GM21515 (cell line): ENCODE results near the gene PROM2.

ENCODE experiments used
- ATAC-seq: cut with Tn5 transposase; IDR thresholded peaks from one replicate; pipeline ENCODE4 v1.9.1; 2021; ENCODE audit not compliant: unreplicated experiment

Gene PROM2

DNA sequence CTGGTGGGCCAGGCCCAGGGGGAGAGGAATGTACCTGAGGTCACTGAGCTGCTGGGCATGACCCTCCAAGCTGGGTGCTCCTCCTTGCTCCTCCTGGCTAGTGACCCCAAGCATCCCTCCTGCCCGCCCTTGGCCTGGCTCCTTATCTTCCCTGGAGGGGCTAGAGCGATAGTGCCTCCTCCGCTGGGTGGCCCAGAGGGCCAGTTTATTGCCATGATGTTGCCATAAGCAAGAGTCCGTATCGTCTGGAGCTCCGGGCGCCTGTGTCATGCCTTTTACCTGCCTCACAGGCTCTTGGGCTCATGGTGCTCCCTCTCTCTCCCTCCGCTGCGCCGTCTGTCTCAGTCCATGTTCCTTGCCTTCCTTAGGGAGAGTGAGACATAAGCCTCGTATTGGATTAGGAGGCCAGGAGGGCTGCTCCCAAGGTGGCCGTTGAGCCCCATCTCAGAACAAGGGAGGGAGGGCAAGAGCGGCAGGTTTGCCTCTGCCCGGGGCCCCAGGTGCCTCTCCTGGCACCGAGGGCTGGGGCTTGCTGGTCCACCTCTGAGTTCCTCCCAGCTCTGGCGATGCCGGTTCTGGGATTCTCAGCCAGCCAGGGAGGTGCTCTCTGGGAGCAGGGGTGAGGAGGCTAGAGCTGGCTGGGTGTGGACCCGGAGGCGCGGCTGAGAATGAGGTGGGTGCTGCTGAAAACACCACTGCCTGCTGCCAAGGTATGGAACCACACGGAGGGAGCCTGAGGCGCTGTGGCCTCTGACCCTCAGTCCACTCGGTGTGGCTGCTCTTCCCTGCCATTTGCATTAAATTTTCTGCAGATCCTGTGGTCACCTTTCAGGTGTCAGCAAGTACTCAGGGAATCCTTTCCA, 45.5 kb downstream of the PROM2 start:
- ATAC-seq: no peak

GRCh38 chr2:95320344-95320712, 46.1 kb downstream of the PROM2 start:
- ATAC-seq: no peak

DNA sequence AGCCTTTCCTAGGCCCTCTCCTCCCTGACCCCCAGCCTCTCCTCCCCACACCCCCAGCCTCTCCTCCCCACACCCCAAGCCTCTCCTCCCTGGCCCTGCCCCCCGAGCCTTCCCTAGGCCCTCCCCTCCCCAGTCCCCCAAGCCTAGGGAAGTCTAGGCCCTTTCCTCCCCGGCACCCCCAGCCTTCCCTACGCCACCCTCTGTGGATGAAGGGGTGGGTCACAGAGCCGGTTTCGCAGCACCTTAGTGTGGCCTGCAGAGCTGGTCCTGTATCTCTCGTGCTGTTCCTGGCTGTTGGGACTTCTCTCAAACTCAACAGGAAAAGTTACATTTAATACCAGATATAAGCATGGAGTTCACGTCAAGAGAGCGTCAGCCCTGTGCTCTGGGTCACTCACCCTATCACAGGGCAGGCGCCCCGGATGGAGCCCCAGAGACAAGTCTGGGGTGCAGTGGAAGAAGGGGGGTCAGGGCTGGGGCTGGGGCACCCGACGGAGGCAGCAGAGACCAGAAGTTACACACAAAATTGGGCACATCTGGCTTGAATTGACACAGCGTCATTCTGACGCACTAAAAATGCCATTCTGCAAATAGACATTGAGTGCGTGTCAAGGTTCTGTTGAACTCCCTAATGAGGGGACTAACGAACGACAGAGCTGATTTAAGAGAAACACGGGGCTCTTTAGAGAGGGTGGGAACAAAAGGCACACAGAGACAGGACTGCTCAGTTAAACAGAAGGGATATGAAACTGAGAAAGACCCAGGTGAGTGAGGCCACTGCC, 46.9 kb downstream of the PROM2 start:
- ATAC-seq: no peak

GRCh38 chr2:95323347-95324155, 49.3 kb downstream of the PROM2 start:
- no peak for ATAC-seq

DNA sequence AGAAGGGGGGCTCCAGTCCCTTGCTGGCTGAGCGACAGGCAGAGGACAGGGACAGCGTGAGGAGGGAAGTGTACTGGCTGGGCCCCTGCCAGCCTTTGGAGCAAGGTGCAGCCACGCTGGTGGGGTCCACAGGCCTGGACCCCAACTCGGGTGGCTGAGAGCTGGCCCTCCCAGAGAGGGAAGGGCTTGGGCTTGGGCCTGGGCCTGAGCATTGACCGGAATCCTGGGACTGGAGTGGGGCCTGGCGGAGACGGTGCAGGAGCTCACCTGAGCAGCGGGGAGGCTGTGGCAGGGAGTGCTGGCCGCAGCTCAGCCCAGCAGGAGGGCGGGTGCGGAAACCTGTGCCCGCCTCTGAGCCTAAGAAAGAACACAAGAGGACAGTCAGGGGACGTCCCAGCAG, 50.8 kb downstream of the PROM2 start:
- ATAC-seq: no peak

GRCh38 chr2:95325590-95326432, 51.6 kb downstream of the PROM2 start:
- no peak for ATAC-seq

DNA sequence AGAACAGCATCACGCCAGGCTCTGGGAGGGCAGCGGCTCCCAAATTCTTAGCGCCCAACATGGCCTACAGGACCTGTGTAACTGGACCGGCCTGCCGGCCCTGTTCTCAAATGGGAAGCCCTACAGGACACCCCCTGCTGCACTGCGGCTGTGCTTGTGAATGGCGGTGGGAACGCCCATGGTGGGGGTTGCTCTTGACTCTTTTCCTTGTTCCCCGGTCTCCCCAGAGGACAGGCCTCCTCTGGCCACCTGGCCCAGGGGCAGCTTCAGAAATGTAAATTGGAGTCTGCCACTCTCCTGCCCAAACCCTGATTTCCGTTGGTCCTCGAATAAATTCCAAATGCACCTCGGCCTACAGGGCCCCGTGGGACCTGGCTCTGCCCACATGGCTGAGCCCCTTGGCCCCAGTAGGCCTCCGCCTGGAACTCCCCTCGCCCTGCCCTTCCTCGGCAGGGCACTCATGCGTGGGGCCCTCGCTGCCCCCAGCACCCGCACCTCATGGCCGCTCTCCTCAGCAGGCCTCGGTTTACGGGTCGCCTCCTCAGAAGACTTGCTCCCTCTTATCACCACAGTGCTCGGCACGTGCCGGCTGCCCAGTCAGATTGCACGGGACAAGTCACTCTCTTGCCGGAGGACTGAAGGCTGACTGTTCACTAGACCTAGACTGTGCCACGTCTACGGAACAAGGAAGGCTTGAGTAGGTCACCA, 52.3 kb downstream of the PROM2 start:
- ATAC-seq: no peak

- no peak for ATAC-seq
Measured at GRCh38 chr2:95327861-95328260, 53.6 kb downstream of the PROM2 start.

DNA sequence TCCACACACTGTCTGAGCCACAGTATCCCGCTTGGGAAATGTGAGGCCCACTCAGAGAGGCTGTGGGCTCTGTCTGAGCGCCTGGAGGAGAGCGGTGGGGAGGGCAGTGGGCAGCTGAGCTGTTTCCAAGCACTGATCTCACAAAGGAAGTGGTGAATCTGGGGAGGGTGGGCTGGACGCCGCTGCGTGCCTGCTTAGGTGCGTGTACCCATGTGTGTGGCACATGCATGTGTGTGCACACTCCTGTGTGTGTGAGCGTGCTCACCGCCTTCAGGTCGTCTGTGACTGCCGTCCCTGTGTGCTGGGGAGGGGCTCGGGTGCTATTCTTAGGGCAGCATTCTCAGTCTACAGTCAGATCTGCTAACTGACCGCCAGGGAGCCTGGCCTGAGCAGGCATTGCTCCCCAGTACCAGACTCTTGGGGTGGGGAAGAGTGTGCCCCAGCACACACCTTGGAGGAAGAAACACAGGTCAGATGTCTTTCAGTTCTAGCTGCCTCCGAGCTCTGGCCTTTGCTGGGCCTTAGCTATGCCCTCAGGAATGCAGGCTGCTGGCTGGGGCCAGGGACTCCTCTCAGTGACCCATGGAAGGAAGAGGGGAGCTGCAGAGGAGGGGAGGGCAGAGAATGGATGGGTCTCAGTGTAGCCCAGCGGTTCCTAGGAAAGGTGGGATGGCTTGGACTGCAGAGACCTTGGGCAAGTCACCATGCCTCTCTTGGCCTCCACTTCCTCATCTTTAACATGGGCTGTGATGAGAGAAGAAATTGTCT, 54.3 kb downstream of the PROM2 start:
- ATAC-seq: no peak

GRCh38 chr2:95329401-95329800, 55.2 kb downstream of the PROM2 start:
- ATAC-seq: no peak

DNA sequence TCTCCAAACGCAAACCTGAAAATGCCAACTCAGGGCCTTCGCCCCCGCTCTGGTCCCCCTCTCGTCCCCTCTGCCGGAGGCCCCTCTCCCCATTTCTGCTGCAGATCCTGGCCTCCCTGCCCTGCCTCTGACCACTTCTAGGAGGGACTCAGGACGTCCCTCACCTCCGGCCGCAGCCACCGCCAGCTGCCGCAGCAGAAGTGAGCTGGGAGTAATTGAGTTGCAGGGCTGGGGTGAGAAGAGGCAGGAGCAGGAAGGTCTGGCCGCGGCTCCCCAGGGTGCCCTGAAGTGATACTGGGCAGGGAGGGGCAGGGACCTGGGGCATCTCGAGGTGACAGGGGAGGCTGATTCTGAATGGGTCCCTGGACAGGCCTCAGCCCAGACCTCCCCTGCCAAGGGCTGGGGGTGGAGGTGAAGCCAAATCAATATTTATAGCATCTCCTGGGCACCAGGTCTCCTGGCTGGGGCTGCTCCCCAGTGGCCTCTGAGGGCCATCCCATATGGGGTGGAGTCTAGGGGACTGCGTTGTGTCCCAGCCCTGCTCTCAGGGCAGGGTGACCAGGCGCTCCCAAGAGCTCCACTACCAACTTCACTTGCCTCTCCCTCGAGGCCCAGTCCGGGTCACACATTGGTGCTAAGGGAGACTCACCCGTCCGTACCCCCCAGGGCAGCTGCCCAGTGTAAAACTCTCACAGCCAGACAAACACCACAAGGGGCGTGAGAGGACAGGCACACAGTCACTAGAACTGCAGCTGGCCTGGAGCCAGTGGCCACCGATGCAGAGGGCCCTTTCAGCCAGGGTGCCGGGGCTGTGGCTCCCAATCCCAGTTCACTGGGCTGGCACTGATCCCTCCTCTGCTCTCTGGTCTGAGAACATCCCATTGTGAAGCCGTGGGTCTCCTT, 55.9 kb downstream of the PROM2 start:
- no peak for ATAC-seq

GRCh38 chr2:95330794-95331338, 56.6 kb downstream of the PROM2 start:
- no peak for ATAC-seq

GRCh38 chr2:95331606-95332005, 57.4 kb downstream of the PROM2 start:
- ATAC-seq: no peak

GRCh38 chr2:95332036-95332435, 57.8 kb downstream of the PROM2 start:
- ATAC-seq: no peak

- no peak for ATAC-seq
Measured at GRCh38 chr2:95333056-95333455, 58.8 kb downstream of the PROM2 start.

- no peak for ATAC-seq
Measured at GRCh38 chr2:95333888-95334338, 59.7 kb downstream of the PROM2 start.

GRCh38 chr2:95334916-95335641, 60.8 kb downstream of the PROM2 start:
- no peak for ATAC-seq
